ENCODE results near the gene CD4.

DNA sequence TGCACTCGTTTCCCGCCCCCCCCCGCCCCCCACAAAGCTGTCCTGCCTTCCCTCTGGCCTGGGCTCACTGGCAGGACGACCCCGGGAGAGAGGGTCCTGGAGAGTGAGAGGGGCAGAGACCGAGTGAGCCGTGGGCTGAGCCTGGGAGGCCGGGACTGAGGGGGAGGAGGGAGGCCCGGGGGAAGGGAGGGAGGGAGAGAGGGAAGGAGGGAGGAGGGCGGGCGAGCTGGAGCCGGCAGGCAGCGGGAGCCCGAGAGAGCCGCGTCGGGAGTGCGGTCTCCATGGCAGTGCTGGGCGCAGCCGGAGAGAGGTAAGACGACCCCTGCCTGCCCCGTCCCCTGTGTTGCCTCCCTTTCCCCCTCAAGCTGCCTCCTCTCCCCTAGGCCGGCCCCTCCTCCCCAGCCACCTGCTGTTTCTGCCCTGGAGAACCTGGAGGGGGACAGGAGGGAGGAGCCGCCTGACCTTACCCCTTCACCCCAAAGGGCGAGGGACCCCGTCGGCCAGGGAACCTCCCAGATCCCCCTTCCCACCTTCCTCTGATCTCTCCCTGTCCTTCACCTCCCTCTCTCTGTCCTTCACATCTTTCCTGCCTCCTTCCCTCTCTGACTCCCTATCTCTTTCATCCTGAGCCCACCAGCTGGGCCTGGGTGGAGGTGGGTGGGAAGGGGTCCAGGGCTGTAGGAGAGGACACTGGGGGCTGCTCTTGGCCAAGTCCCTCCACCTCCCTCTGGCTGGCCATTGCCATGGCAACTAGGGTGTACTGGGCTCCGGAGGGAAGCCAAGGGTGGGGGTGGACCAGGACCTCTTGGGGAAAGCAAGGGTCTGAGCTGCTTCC is 32.5 kb downstream of the CD4 start, which contains the start of gene GPR162:
- TF ChIP-seq CTCF (IDR thresholded peaks at IDR 0.05) (no peak), POLR2A (IDR thresholded peaks at IDR 0.05) (no peak)

Measured in stomach (tissue), 4 donors.